ENCODE data around the gene SNPH. TPM values are rescaled to one million over a fixed set of nuclear protein-coding genes. Genes with fewer than 3 reads are reported as not detected.

The SNPH gene
- total RNA-seq, 1 donor, result 9.4 TPM

- peaks cover 34% of the 10 kb centered on the region for H3K79me2 ChIP-seq (ENCODE audit: insufficient read depth, low read length)
- H2AFZ ChIP-seq (ENCODE audit: low read length), result no peak overlapping the region
- no peaks in the 10 kb centered on the region for H3K27me3 ChIP-seq (ENCODE audit: insufficient read depth, low read length)
- H4K20me1 ChIP-seq (ENCODE audit: insufficient read depth, low read length), result peaks cover 23% of the 10 kb centered on the region
- no peak overlapping the region for H3K27ac ChIP-seq (ENCODE audit: low read depth, low read length)
- peaks cover 21% of the 10 kb centered on the region for H3K4me1 ChIP-seq (ENCODE audit: insufficient read depth, low read length)
- DNase-seq (ENCODE audit: insufficient read length, low spot score, missing footprints), result no peak
- H3K9me3 ChIP-seq (ENCODE audit: low read depth, low read length), result no peaks in the 10 kb centered on the region
- no peak for TF ChIP-seq CTCF (IDR thresholded peaks at IDR 0.05; ENCODE audit: extremely low read depth, low read depth, low read length)
- no peak overlapping the region for H3K4me2 ChIP-seq (ENCODE audit: insufficient read depth, low read length)
- H3K36me3 ChIP-seq (ENCODE audit: insufficient read depth, low read length), result peaks cover 7% of the 10 kb centered on the region
- no peak overlapping the region for H3K4me3 ChIP-seq (ENCODE audit: insufficient read depth, low read length)
Measured at GRCh38 chr20:1337441-1337840, 71.3 kb downstream of the SNPH start.

GRCh38 chr20:1338096-1338495, 72.0 kb downstream of the SNPH start:
- Histone ChIP-seq H3K27me3 (ENCODE audit: insufficient read depth, low read length) (no peaks in the 10 kb centered on the region), H3K9me3 (ENCODE audit: low read depth, low read length) (no peaks in the 10 kb centered on the region), H3K36me3 (ENCODE audit: insufficient read depth, low read length) (peaks cover under 1% of the 10 kb centered on the region), H3K4me3 (ENCODE audit: insufficient read depth, low read length) (no peak overlapping the region), H3K4me1 (ENCODE audit: insufficient read depth, low read length) (peaks cover 24% of the 10 kb centered on the region), H3K4me2 (ENCODE audit: insufficient read depth, low read length) (no peak overlapping the region), H4K20me1 (ENCODE audit: insufficient read depth, low read length) (peaks cover 19% of the 10 kb centered on the region), H2AFZ (ENCODE audit: low read length) (no peak overlapping the region), H3K27ac (ENCODE audit: low read depth, low read length) (no peak overlapping the region), H3K79me2 (ENCODE audit: insufficient read depth, low read length) (peaks cover 28% of the 10 kb centered on the region)
- TF ChIP-seq CTCF (IDR thresholded peaks at IDR 0.05; ENCODE audit: extremely low read depth, low read depth, low read length), result no peak
- DNase-seq (ENCODE audit: insufficient read length, low spot score, missing footprints), result no peak

- H3K27me3 ChIP-seq (ENCODE audit: insufficient read depth, low read length), result no peaks in the 10 kb centered on the region
- no peak for TF ChIP-seq CTCF (IDR thresholded peaks at IDR 0.05; ENCODE audit: extremely low read depth, low read depth, low read length)
- H3K79me2 ChIP-seq (ENCODE audit: insufficient read depth, low read length), result peaks cover 21% of the 10 kb centered on the region
- no peak overlapping the region for H2AFZ ChIP-seq (ENCODE audit: low read length)
- peaks cover 31% of the 10 kb centered on the region for H3K4me1 ChIP-seq (ENCODE audit: insufficient read depth, low read length)
- H3K4me2 ChIP-seq (ENCODE audit: insufficient read depth, low read length), result no peak overlapping the region
- no peak overlapping the region for H3K27ac ChIP-seq (ENCODE audit: low read depth, low read length)
- peak; percentile 59 for DNase-seq (ENCODE audit: insufficient read length, low spot score, missing footprints)
- H3K36me3 ChIP-seq (ENCODE audit: insufficient read depth, low read length), result no peaks in the 10 kb centered on the region
- H3K9me3 ChIP-seq (ENCODE audit: low read depth, low read length), result no peaks in the 10 kb centered on the region
- H4K20me1 ChIP-seq (ENCODE audit: insufficient read depth, low read length), result peaks cover 18% of the 10 kb centered on the region
- no peak overlapping the region for H3K4me3 ChIP-seq (ENCODE audit: insufficient read depth, low read length)
Measured at GRCh38 chr20:1338801-1339200, 72.7 kb downstream of the SNPH start.

- peak overlapping the region; percentile 57 for H3K27ac ChIP-seq (ENCODE audit: low read depth, low read length)
- H2AFZ ChIP-seq (ENCODE audit: low read length), result no peak overlapping the region
- DNase-seq (ENCODE audit: insufficient read length, low spot score, missing footprints), result peak; percentile 60
- H3K36me3 ChIP-seq (ENCODE audit: insufficient read depth, low read length), result peaks cover 2% of the 10 kb centered on the region
- peaks cover 9% of the 10 kb centered on the region for H3K79me2 ChIP-seq (ENCODE audit: insufficient read depth, low read length)
- no peak overlapping the region for H3K4me3 ChIP-seq (ENCODE audit: insufficient read depth, low read length)
- H3K4me1 ChIP-seq (ENCODE audit: insufficient read depth, low read length), result peaks cover 30% of the 10 kb centered on the region
- H3K4me2 ChIP-seq (ENCODE audit: insufficient read depth, low read length), result no peak overlapping the region
- peaks cover 1% of the 10 kb centered on the region for H4K20me1 ChIP-seq (ENCODE audit: insufficient read depth, low read length)
- TF ChIP-seq CTCF (IDR thresholded peaks at IDR 0.05; ENCODE audit: extremely low read depth, low read depth, low read length), result no peak
- no peaks in the 10 kb centered on the region for H3K27me3 ChIP-seq (ENCODE audit: insufficient read depth, low read length)
- no peaks in the 10 kb centered on the region for H3K9me3 ChIP-seq (ENCODE audit: low read depth, low read length)
Measured at GRCh38 chr20:1341561-1342265, 75.6 kb downstream of the SNPH start.

Data from osteoblast (primary cell).